HL-60 (cell line): ENCODE results near the gene EPSTI1.
A peak's percentile ranks its signal among the peaks of the same experiment; 100 is the strongest.

Experiments
- DNase-seq, 2 experiments: peaks; one replicate each; pipeline ENCODE4 v3.0.0-alpha.2; 2010 to 2020; ENCODE audit warnings: low read depth in 1 of 2, low spot score in 1 of 2
- H3K27ac ChIP-seq: fragments of 250-450 bp; sonication (Bioruptor Pico); replicated peaks from 2 replicates; pipeline ENCODE4 v1.5.1; 2020; ENCODE audit warnings: mild to moderate bottlenecking, moderate library complexity
- H3K27me3 ChIP-seq: fragments of 250-450 bp; sonication (Bioruptor Pico); 2 replicates; pipeline ENCODE4 v1.5.1; 2021; ENCODE audit warnings: mild to moderate bottlenecking, moderate library complexity; ENCODE audit not compliant: insufficient read depth, poor library complexity, severe bottlenecking
- H3K4me3 ChIP-seq: replicated peaks from 2 replicates; pipeline ENCODE4 v1.5.1; 2011; ENCODE audit warnings: mild to moderate bottlenecking, control low read depth, low read length; ENCODE audit not compliant: insufficient read depth
- GABPA ChIP-seq: IDR thresholded peaks from 2 replicates; pipeline ENCODE4 v1.6.1; 2012; ENCODE audit warnings: low read depth
- POLR2AphosphoS5 ChIP-seq: IDR thresholded peaks from 2 replicates; pipeline ENCODE4 v1.6.1; 2012; ENCODE audit warnings: low read depth
- SPI1 ChIP-seq: IDR thresholded peaks from 2 replicates; pipeline ENCODE4 v1.6.1; 2012; ENCODE audit warnings: low read depth, mild to moderate bottlenecking, borderline replicate concordance
- TF ChIP-seq, protein P1 (sequence below): IDR thresholded peaks from one replicate; pipeline ENCODE4 v1.5.1; 2011; ENCODE audit warnings: low read length, control low read depth, inconsistent platforms; ENCODE audit not compliant: insufficient read depth
- TF ChIP-seq, protein P2 (sequence below): IDR thresholded peaks from 2 replicates; pipeline ENCODE4 v1.6.1; 2012; ENCODE audit warnings: low read depth; ENCODE audit not compliant: insufficient replicate concordance

The EPSTI1 gene

DNA sequence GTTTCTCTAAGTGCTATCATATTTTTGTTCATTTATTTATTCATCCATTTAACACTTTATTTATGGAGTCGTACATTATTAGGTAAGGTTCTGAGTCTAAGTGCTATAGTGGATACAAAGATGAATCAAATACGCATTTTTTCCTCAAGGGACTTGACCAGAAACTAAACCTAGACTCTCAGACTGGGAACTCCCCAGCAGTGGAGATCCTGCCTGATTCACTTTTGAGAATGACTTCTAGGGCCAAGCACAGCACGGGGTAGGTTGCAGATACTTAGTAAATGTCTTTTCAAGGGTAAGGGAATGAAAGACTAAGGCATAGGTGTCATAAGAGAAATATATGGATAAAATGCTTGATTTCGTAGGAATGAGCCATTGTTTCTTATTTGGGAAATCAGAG lies 38.5 kb upstream of the EPSTI1 start:
- Histone ChIP-seq H3K4me3 (no peak overlapping the region), H3K27ac (no peak overlapping the region), H3K27me3 (no peaks in the 10 kb centered on the region)
- TF ChIP-seq SPI1 (no peak), GABPA (no peak), POLR2AphosphoS5 (no peak)
- TF ChIP-seq, protein P1, sequence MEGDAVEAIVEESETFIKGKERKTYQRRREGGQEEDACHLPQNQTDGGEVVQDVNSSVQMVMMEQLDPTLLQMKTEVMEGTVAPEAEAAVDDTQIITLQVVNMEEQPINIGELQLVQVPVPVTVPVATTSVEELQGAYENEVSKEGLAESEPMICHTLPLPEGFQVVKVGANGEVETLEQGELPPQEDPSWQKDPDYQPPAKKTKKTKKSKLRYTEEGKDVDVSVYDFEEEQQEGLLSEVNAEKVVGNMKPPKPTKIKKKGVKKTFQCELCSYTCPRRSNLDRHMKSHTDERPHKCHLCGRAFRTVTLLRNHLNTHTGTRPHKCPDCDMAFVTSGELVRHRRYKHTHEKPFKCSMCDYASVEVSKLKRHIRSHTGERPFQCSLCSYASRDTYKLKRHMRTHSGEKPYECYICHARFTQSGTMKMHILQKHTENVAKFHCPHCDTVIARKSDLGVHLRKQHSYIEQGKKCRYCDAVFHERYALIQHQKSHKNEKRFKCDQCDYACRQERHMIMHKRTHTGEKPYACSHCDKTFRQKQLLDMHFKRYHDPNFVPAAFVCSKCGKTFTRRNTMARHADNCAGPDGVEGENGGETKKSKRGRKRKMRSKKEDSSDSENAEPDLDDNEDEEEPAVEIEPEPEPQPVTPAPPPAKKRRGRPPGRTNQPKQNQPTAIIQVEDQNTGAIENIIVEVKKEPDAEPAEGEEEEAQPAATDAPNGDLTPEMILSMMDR = no peak
- TF ChIP-seq, protein P2, sequence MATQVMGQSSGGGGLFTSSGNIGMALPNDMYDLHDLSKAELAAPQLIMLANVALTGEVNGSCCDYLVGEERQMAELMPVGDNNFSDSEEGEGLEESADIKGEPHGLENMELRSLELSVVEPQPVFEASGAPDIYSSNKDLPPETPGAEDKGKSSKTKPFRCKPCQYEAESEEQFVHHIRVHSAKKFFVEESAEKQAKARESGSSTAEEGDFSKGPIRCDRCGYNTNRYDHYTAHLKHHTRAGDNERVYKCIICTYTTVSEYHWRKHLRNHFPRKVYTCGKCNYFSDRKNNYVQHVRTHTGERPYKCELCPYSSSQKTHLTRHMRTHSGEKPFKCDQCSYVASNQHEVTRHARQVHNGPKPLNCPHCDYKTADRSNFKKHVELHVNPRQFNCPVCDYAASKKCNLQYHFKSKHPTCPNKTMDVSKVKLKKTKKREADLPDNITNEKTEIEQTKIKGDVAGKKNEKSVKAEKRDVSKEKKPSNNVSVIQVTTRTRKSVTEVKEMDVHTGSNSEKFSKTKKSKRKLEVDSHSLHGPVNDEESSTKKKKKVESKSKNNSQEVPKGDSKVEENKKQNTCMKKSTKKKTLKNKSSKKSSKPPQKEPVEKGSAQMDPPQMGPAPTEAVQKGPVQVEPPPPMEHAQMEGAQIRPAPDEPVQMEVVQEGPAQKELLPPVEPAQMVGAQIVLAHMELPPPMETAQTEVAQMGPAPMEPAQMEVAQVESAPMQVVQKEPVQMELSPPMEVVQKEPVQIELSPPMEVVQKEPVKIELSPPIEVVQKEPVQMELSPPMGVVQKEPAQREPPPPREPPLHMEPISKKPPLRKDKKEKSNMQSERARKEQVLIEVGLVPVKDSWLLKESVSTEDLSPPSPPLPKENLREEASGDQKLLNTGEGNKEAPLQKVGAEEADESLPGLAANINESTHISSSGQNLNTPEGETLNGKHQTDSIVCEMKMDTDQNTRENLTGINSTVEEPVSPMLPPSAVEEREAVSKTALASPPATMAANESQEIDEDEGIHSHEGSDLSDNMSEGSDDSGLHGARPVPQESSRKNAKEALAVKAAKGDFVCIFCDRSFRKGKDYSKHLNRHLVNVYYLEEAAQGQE = no peak
- no peak for DNase-seq

DNA sequence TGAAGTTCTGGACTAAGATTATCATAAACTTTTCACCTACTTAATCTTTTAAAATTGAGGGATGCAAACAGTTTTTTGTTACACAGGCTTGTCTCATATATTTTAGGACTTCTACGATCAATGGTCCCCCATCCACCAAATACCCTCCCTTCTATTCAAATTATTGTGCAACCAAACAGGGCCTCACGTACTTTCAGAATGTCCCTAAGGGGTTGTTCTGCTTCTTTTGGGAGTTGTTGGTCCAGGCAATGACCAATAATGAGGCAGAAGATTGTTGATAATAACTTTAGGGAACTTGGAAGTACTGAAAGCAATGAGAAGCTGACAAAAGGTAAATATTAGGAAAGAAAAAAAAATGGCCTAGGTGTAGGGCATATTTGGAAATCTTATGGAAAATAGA lies 34.2 kb upstream of the EPSTI1 start:
- Histone ChIP-seq H3K4me3 (no peak overlapping the region), H3K27me3 (no peaks in the 10 kb centered on the region), H3K27ac (no peak overlapping the region)
- TF ChIP-seq GABPA (no peak), POLR2AphosphoS5 (no peak), SPI1 (no peak)
- TF ChIP-seq, protein P1 = no peak
- TF ChIP-seq, protein P2 = no peak
- DNase-seq = no peak

DNA sequence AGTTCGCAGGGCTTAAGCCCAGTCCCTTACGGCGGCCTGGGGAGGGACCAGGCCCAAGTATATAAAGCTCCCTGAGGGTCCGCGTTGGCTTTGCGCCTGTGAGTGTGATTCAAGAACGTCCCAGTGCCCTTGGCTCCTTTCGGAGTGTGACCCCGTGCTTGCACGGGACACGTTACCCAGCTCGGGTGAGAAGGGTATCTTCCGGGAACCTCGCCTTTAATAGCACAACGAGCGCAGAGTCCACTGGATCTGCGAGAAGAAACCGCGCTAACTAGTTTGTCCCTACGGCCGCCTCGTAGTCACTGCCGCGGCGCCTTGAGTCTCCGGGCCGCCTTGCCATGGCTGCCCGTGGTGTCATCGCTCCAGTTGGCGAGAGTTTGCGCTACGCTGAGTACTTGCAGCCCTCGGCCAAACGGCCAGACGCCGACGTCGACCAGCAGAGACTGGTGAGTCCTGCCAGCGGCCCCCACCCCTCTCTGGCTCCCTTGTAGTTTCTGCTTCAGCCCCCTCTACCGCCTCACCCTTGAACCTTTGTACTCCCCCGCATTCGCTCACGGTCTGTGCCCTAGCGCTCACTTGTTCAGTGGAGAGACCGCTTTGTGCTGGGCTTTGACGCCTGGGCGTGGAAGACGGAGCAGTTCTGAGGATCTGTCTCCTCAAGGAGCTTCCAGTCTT lies 31.4 kb upstream of the EPSTI1 start, which contains the start of gene DNAJC15:
Gene DNAJC15 (plus strand): TSS at position 298 of the 675 bp plus-strand sequence. CDS start 41 bp downstream, at position 339.
- no peaks in the 10 kb centered on the region for H3K27me3 ChIP-seq
- H3K27ac ChIP-seq = peak within 1 kb of the TSS; percentile 65
- peak within 1 kb of the TSS; percentile 62 for H3K4me3 ChIP-seq
- peak; percentile 43 to 73 for DNase-seq
- peak; percentile 55; the same call in 1 of the 2 replicates for TF ChIP-seq POLR2AphosphoS5
- TF ChIP-seq, protein P1 = no peak
- TF ChIP-seq, protein P2 = no peak
- TF ChIP-seq GABPA = no peak
- no peak for TF ChIP-seq SPI1
